ENCODE data around the gene LRP2.

- TF ChIP-seq CTCF (conservative IDR thresholded peaks at IDR 0.05; ENCODE audit: low read depth, low read length) (no peak), POLR2A (IDR thresholded peaks at IDR 0.05; ENCODE audit: low read depth, low read length) (no peak), MAZ (IDR thresholded peaks at IDR 0.05; ENCODE audit: borderline replicate concordance, low read depth, low read length) (no peak), CHD1 (IDR thresholded peaks at IDR 0.05; ENCODE audit: low read depth, low read length) (no peak), MXI1 (IDR thresholded peaks at IDR 0.05; ENCODE audit: borderline replicate concordance, low read depth, low read length) (no peak), FOS (IDR thresholded peaks at IDR 0.05; ENCODE audit: low read depth, low read length) (no peak), NFE2L2 (IDR thresholded peaks at IDR 0.05; ENCODE audit: low read depth, low read length) (no peak), MAFK (IDR thresholded peaks at IDR 0.05; ENCODE audit: low read depth, low read length) (no peak)
Observed at GRCh38 chr2:169366066-169366465, 3.7 kb upstream of the LRP2 start.
